DOHH2 (cell line): Measurements from ENCODE around the gene GRK6.
A peak's percentile ranks its signal among the peaks of the same experiment; 100 is the strongest.

ENCODE experiments used
- H3F3A ChIP-seq: fragments of 200-600 bp; sonication (generic), shearing (Covaris generic); 2 replicates; pipeline ENCODE4 v1.6.0; 2016; ENCODE audit warnings: antibody characterized with exemption, mild to moderate bottlenecking; ENCODE audit not compliant: control insufficient read depth, insufficient read depth
- H3K27ac ChIP-seq: fragments of 200-600 bp; sonication (generic); 2 replicates; pipeline ENCODE4 v1.5.1; 2014; ENCODE audit warnings: low read depth, mild to moderate bottlenecking, low read length, moderate library complexity
- H3K27me3 ChIP-seq: fragments of 200-600 bp; sonication (generic); 2 replicates; pipeline ENCODE4 v1.6.1; 2014; ENCODE audit warnings: mild to moderate bottlenecking, low read length, mixed read lengths; ENCODE audit not compliant: control insufficient read depth
- H3K36me3 ChIP-seq: fragments of 200-600 bp; sonication (generic); 2 replicates; pipeline ENCODE4 v1.6.1; 2014; ENCODE audit warnings: mild to moderate bottlenecking, low read length, moderate library complexity, mixed read lengths; ENCODE audit not compliant: control insufficient read depth
- H3K4me1 ChIP-seq: fragments of 200-600 bp; sonication (generic); 2 replicates; pipeline ENCODE4 v1.6.1; 2014; ENCODE audit warnings: mild to moderate bottlenecking, low read length, mixed read lengths; ENCODE audit not compliant: control insufficient read depth
- H3K4me2 ChIP-seq: fragments of 200-600 bp; sonication (generic); 2 replicates; pipeline ENCODE4 v1.6.0; 2014; ENCODE audit warnings: mild to moderate bottlenecking, low read length, moderate library complexity
- H3K4me3 ChIP-seq: fragments of 200-600 bp; sonication (generic); 2 replicates; pipeline ENCODE4 v1.5.1; 2014; ENCODE audit warnings: mild to moderate bottlenecking, low read length, mixed read lengths
- H3K79me2 ChIP-seq: fragments of 200-600 bp; sonication (generic); 2 replicates; pipeline ENCODE4 v1.6.1; 2014; ENCODE audit warnings: mild to moderate bottlenecking, low read length, mixed read lengths; ENCODE audit not compliant: control insufficient read depth
- H3K9me2 ChIP-seq: fragments of 200-600 bp; sonication (generic); replicated peaks from 2 replicates; pipeline ENCODE4 v1.6.1; 2014; ENCODE audit warnings: mild to moderate bottlenecking, low read length, mixed read lengths; ENCODE audit not compliant: control insufficient read depth
- H3K9me3 ChIP-seq: fragments of 200-600 bp; sonication (generic); 2 replicates; pipeline ENCODE4 v1.6.1; 2014; ENCODE audit warnings: antibody characterized with exemption, low read length, mixed read lengths; ENCODE audit not compliant: control insufficient read depth, insufficient read depth
- H4K20me1 ChIP-seq: fragments of 200-600 bp; sonication (generic); 2 replicates; pipeline ENCODE4 v1.6.0; 2014; ENCODE audit warnings: low read depth, mild to moderate bottlenecking, antibody characterized with exemption, low read length, moderate library complexity; ENCODE audit not compliant: control insufficient read depth, insufficient read depth
- EZH2phosphoT487 ChIP-seq: fragments of 200-600 bp; sonication (generic); IDR thresholded peaks from 2 replicates; pipeline ENCODE4 v1.6.1; 2017; ENCODE audit warnings: borderline replicate concordance, mild to moderate bottlenecking, antibody characterized with exemption, low read length, moderate library complexity, mixed read lengths
- TF ChIP-seq, protein P1 (sequence below): fragments of 200-600 bp; sonication (generic); IDR thresholded peaks from one replicate; pipeline ENCODE4 v1.5.1; 2014; ENCODE audit warnings: antibody characterized with exemption, mild to moderate bottlenecking, low read depth, low read length; ENCODE audit not compliant: poor library complexity, severe bottlenecking

Gene GRK6

GRCh38 chr5:177450667-177451424, 24.4 kb downstream of the GRK6 start:
- H3F3A ChIP-seq, result peaks cover 12% of the 10 kb centered on the region
- H3K4me1 ChIP-seq, result peaks cover 35% of the 10 kb centered on the region
- H3K79me2 ChIP-seq, result peaks cover 13% of the 10 kb centered on the region
- H3K27me3 ChIP-seq, result peaks cover 5% of the 10 kb centered on the region; the same call in 1 of the 2 replicates
- peaks cover 16% of the 10 kb centered on the region for H3K36me3 ChIP-seq
- H4K20me1 ChIP-seq, result peaks cover 7% of the 10 kb centered on the region; the same call in 1 of the 2 replicates
- no peaks in the 10 kb centered on the region for H3K9me2 ChIP-seq
- no peak overlapping the region for H3K4me3 ChIP-seq
- no peaks in the 10 kb centered on the region for H3K9me3 ChIP-seq
- no peak overlapping the region for H3K4me2 ChIP-seq
- no peak overlapping the region for H3K27ac ChIP-seq
- TF ChIP-seq, protein P1, sequence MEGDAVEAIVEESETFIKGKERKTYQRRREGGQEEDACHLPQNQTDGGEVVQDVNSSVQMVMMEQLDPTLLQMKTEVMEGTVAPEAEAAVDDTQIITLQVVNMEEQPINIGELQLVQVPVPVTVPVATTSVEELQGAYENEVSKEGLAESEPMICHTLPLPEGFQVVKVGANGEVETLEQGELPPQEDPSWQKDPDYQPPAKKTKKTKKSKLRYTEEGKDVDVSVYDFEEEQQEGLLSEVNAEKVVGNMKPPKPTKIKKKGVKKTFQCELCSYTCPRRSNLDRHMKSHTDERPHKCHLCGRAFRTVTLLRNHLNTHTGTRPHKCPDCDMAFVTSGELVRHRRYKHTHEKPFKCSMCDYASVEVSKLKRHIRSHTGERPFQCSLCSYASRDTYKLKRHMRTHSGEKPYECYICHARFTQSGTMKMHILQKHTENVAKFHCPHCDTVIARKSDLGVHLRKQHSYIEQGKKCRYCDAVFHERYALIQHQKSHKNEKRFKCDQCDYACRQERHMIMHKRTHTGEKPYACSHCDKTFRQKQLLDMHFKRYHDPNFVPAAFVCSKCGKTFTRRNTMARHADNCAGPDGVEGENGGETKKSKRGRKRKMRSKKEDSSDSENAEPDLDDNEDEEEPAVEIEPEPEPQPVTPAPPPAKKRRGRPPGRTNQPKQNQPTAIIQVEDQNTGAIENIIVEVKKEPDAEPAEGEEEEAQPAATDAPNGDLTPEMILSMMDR, result no peak
- TF ChIP-seq EZH2phosphoT487, result no peak

DNA sequence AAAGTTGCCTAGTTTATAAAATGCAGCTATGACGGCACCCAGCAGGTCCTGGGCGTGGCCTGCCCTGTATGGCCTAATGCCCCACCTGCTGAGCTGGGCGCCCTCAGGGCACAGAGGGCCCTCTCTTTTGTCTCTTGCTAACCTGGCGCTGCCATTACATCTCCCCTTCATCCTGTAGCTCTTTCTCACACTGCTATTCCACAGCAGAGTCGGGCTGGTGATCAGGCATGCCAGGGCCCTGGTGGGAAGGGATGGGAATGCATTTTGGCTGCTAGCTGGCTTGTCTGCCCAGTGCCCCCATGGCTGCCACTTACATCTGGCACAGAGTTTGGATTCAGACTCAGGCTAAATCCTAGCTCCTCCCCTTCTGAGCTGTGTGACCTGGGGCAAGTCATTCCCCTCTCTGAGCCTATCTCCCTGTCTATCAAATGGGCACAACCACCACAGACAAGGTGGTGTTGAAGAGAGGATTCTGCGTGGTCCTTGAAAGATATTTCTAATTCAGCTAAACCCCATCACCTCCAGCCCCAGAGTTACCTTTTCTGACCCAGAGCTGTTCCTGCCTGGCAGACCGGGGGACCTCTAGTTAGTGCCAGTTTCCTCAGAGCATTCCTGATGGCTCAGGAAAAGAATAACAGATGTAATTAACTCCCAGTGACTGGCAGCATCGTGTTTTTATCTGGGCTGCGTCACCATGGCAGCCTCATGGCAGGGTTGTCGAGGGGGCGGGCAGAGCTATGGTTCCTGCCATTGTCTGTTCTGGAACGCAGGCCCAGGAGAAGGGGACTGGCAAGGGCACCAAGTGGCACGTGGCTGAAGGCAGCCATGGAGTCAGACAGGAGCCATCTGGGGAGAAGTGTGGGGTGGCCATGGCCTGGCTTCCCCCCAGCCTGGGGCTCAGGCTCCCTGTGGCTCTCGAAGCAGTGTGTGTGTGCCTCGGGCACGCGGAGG, 26.5 kb downstream of the GRK6 start:
- Histone ChIP-seq H3K9me3 (no peaks in the 10 kb centered on the region), H3K79me2 (peaks cover 13% of the 10 kb centered on the region), H3K4me3 (peak overlapping the region; percentile 83), H3K9me2 (no peaks in the 10 kb centered on the region), H3K36me3 (peaks cover 28% of the 10 kb centered on the region), H3F3A (peaks cover 23% of the 10 kb centered on the region), H3K4me1 (peaks cover 39% of the 10 kb centered on the region), H3K27me3 (no peaks in the 10 kb centered on the region), H3K27ac (no peak overlapping the region), H3K4me2 (peak overlapping the region; percentile 100), H4K20me1 (peaks cover 8% of the 10 kb centered on the region; the same call in 1 of the 2 replicates)
- TF ChIP-seq EZH2phosphoT487, result no peak
- TF ChIP-seq, protein P1, result no peak

DNA sequence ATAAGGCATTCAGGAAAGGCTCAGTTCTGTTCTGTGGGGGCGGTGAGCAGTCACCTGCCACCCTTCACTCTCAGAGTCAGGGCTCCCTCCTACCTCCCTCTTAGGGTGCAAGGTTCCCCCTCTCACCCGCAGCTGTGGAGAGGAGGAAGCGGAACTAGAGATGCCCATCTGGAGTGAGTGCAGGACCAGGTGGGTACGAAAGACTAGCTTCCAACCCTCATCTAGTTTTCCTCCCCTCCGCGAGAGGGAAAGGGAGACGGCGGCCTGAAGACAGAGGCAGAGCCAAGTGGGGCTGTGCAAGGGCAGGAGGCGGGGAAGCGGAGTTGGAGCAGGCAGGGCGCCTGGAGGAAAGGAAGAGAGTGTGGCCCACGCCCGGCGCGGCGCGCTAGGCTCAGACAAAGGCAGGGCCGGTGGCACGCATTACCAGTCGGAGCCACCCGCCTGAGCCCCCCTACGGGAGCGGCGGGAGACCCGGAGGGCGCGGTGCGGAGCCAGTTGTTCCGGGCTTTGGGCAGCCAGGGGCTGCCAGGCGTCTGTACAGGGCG, 27.4 kb downstream of the GRK6 start:
- Histone ChIP-seq H4K20me1 (peaks cover 10% of the 10 kb centered on the region; the same call in 1 of the 2 replicates), H3K9me2 (no peaks in the 10 kb centered on the region), H3K36me3 (peaks cover 38% of the 10 kb centered on the region), H3K27ac (peak overlapping the region; percentile 36), H3F3A (peaks cover 17% of the 10 kb centered on the region), H3K9me3 (no peaks in the 10 kb centered on the region), H3K4me2 (peak overlapping the region; percentile 100), H3K4me3 (peak overlapping the region; percentile 83), H3K27me3 (no peaks in the 10 kb centered on the region), H3K4me1 (peaks cover 29% of the 10 kb centered on the region), H3K79me2 (peaks cover 13% of the 10 kb centered on the region)
- TF ChIP-seq, protein P1, result no peak
- TF ChIP-seq EZH2phosphoT487, result no peak
